ENCODE results near the gene PAWR. TPM values are rescaled to one million over a fixed set of nuclear protein-coding genes. Genes with fewer than 3 reads are reported as not detected.

Gene PAWR
- total RNA-seq, 1 donor from 2014 or later = 52.1 TPM

DNA sequence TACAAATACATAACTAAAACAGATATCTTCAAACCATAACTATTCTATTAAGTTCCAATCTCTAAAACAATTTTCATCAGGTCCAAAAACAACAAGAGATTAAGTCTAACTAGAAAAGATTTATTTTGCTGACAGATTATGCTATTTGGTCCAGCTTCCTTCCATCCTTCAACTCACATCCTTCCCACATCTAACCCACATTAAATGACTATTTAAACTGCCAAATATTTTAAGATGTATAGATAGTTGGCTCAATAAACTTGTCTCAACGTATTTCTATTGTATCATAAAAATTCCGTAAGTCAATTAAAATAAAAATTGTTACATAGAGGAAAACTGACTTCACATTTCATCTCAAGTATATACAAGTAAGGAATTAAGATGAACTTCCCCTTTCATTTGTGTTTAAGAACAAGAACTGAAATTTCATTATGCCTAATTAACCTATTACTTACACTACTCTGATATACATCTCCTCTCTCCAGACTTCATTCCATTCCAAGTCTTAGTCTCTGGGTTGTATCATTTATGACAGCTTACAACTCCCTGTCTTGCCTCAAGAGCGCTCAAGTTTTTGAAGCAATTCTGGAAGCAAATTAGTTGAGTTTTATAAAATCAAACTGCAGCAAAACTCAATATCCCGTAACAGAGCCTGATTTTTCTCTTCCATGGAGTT lies 25.4 kb downstream of the PAWR start:
- Mint-ChIP-seq H3K9me3 (no peaks in the 10 kb centered on the region), H3K4me3 (no peak overlapping the region), H3K27ac (ENCODE audit: unreplicated experiment) (no peak overlapping the region), H3K4me1 (peaks cover under 1% of the 10 kb centered on the region), H3K27me3 (ENCODE audit: low read depth) (no peaks in the 10 kb centered on the region), H3K36me3 (ENCODE audit: low read depth) (peaks cover 4% of the 10 kb centered on the region)
- TF ChIP-seq, protein P1, sequence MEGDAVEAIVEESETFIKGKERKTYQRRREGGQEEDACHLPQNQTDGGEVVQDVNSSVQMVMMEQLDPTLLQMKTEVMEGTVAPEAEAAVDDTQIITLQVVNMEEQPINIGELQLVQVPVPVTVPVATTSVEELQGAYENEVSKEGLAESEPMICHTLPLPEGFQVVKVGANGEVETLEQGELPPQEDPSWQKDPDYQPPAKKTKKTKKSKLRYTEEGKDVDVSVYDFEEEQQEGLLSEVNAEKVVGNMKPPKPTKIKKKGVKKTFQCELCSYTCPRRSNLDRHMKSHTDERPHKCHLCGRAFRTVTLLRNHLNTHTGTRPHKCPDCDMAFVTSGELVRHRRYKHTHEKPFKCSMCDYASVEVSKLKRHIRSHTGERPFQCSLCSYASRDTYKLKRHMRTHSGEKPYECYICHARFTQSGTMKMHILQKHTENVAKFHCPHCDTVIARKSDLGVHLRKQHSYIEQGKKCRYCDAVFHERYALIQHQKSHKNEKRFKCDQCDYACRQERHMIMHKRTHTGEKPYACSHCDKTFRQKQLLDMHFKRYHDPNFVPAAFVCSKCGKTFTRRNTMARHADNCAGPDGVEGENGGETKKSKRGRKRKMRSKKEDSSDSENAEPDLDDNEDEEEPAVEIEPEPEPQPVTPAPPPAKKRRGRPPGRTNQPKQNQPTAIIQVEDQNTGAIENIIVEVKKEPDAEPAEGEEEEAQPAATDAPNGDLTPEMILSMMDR (conservative IDR thresholded peaks at IDR 0.05) = no peak
- DNase-seq (ENCODE audit: low read depth, low spot score) = no peak

DNA sequence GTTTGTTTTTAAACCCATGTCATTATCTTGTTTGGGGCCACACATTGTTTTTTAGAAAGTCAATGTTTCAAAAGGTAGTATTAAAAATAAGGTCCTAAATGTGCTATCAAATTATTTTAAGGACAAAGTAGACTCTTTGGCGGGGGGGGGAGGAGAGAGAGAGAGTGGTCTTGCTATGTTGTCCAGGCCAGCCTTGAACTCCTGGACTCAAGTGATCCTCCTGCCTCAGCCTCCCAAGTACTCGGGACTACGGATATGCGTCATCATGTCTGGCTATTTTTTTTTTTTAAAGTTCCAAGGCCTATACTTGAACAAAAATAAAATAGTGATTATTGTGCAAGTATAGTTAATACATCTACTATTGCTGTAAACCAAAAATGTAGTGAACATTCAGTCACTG lies 26.2 kb downstream of the PAWR start:
- Mint-ChIP-seq H3K4me1 (peaks cover 8% of the 10 kb centered on the region), H3K27ac (ENCODE audit: unreplicated experiment) (no peak overlapping the region), H3K27me3 (ENCODE audit: low read depth) (no peaks in the 10 kb centered on the region), H3K36me3 (ENCODE audit: low read depth) (peaks cover 4% of the 10 kb centered on the region), H3K9me3 (no peaks in the 10 kb centered on the region), H3K4me3 (no peak overlapping the region)
- no peak for DNase-seq (ENCODE audit: low read depth, low spot score)
- TF ChIP-seq, protein P1 (conservative IDR thresholded peaks at IDR 0.05) = no peak

DNA sequence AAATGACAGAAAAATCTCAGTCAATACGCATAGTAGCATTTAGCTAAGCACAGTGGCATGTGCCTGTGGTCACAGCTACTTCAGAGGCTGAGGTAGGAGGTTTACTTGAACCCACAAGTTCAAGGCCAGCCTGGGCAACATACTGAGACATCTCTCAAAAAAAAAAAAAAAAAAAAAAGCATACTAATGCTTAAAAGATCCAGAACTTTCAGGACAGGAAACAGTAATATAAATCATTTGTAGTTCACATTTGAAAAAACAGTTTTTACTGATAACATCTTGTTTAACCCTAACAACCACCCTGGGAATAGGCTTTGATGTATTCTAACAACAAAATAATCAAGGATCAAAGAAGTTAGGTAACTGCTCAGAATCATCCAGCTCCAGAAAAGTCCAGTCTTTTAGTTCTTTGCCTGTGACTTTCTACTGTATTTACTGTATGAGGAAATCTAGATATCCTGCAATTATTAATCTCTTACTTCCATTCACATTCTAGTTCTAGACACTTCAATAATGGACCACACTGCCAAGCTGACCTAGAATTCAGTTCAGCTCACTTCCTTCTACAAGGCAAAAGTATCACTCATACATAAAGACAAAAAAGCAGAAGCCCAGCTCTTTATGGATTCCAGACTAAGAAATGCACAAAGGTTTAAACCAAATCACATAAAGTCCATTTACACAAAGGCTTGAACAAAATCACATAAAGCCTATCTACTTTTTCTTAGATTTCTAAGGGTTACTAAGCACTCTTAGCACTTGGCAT lies 28.5 kb downstream of the PAWR start:
- no peaks in the 10 kb centered on the region for H3K9me3 Mint-ChIP-seq
- TF ChIP-seq, protein P1 (conservative IDR thresholded peaks at IDR 0.05) = no peak
- peaks cover 8% of the 10 kb centered on the region for H3K4me1 Mint-ChIP-seq
- no peak for DNase-seq (ENCODE audit: low read depth, low spot score)
- H3K4me3 Mint-ChIP-seq = no peak overlapping the region
- H3K27ac Mint-ChIP-seq (ENCODE audit: unreplicated experiment) = no peak overlapping the region
- H3K36me3 Mint-ChIP-seq (ENCODE audit: low read depth) = peaks cover 7% of the 10 kb centered on the region
- no peaks in the 10 kb centered on the region for H3K27me3 Mint-ChIP-seq (ENCODE audit: low read depth)

DNA sequence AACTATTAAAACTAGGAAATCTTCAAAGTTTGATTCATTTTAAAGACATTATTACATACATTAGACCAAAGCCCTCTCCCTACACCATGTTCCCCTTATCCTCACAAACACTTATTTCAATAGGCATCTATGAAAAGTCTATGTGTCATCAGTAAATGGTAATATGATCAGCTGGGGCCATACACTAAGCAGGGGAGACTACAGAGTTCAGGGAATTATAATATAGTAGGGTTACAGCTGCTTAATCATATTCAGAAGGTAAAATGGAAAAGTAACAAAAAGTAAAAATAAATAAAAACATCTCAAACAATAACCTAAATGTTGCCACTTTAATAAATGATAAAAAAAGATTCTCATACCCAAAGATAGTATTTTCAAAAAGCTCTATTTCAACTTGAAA lies 29.1 kb downstream of the PAWR start:
- no peak overlapping the region for H3K27ac Mint-ChIP-seq (ENCODE audit: unreplicated experiment)
- peaks cover 10% of the 10 kb centered on the region for H3K36me3 Mint-ChIP-seq (ENCODE audit: low read depth)
- H3K9me3 Mint-ChIP-seq = no peaks in the 10 kb centered on the region
- DNase-seq (ENCODE audit: low read depth, low spot score) = no peak
- H3K4me1 Mint-ChIP-seq = peaks cover 8% of the 10 kb centered on the region
- no peaks in the 10 kb centered on the region for H3K27me3 Mint-ChIP-seq (ENCODE audit: low read depth)
- no peak overlapping the region for H3K4me3 Mint-ChIP-seq
- TF ChIP-seq, protein P1 (conservative IDR thresholded peaks at IDR 0.05) = no peak

DNA sequence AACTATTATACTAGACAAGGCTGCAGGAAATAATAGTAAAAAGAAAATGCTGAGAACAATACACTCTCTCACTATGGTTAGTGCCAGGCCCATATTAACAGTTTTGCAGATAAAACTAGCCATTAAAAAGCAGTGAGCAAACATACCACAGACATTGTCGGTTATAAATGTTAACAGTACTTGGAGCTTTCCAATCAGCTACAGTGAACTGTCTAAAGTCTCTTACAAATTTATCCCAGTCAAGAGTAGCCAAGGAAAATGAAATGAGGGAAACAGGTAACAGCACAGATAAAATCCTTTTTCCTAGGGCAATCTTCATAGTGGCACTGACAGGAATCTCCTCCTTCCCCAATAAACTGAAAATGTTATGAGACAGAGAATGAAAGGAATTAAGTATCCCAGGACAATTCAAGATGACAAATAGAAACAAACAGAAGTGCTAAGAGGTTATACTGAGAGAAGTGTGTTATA lies 30.8 kb downstream of the PAWR start:
- H3K4me1 Mint-ChIP-seq = peaks cover 8% of the 10 kb centered on the region
- DNase-seq (ENCODE audit: low read depth, low spot score) = no peak
- peaks cover 14% of the 10 kb centered on the region for H3K36me3 Mint-ChIP-seq (ENCODE audit: low read depth)
- H3K27ac Mint-ChIP-seq (ENCODE audit: unreplicated experiment) = no peak overlapping the region
- TF ChIP-seq, protein P1 (conservative IDR thresholded peaks at IDR 0.05) = no peak
- H3K4me3 Mint-ChIP-seq = no peak overlapping the region
- no peaks in the 10 kb centered on the region for H3K27me3 Mint-ChIP-seq (ENCODE audit: low read depth)
- H3K9me3 Mint-ChIP-seq = peaks cover 3% of the 10 kb centered on the region
